ENCODE data around the gene DAB2IP.
"Not testable (repeated sequence)": the region's sequence is repeated elsewhere in the genome, so short reads cannot be mapped to it uniquely, and the experiment has no call there.

Gene DAB2IP

GRCh38 chr9:121627427-121627826 lies 24.0 kb upstream of the DAB2IP start:
- peak; percentile 0 for DNase-seq

GRCh38 chr9:121628401-121628800 lies 23.0 kb upstream of the DAB2IP start:
- DNase-seq = no peak

GRCh38 chr9:121631115-121631514 lies 20.3 kb upstream of the DAB2IP start:
- no peak for DNase-seq

GRCh38 chr9:121631978-121632418 lies 19.4 kb upstream of the DAB2IP start:
- DNase-seq = no peak

- no peak for DNase-seq
Measured at GRCh38 chr9:121633119-121633714, 18.2 kb upstream of the DAB2IP start.

GRCh38 chr9:121633736-121634135 lies 17.7 kb upstream of the DAB2IP start:
- no peak for DNase-seq

GRCh38 chr9:121634329-121635261 lies 16.8 kb upstream of the DAB2IP start:
- DNase-seq = no peak

GRCh38 chr9:121635300-121635876 lies 16.0 kb upstream of the DAB2IP start:
- no peak for DNase-seq

- peak; percentile 63 for DNase-seq
Measured at GRCh38 chr9:121636341-121636865, 15.0 kb upstream of the DAB2IP start.

- DNase-seq = no peak
Measured at GRCh38 chr9:121636978-121637712, 14.3 kb upstream of the DAB2IP start.

GRCh38 chr9:121637713-121638220 lies 13.7 kb upstream of the DAB2IP start:
- no peak for DNase-seq

- no peak for DNase-seq
Measured at GRCh38 chr9:121638399-121638798, 13.0 kb upstream of the DAB2IP start.

GRCh38 chr9:121638901-121639592 lies 12.4 kb upstream of the DAB2IP start:
- DNase-seq = no peak

- no peak for DNase-seq
Measured at GRCh38 chr9:121639619-121640018, 11.8 kb upstream of the DAB2IP start.

- peak; percentile 22 for DNase-seq
Measured at GRCh38 chr9:121640076-121640475, 11.4 kb upstream of the DAB2IP start.

- DNase-seq = no peak
Measured at GRCh38 chr9:121640491-121641223, 10.8 kb upstream of the DAB2IP start.

- no peak for DNase-seq
Measured at GRCh38 chr9:121641224-121641611, 10.2 kb upstream of the DAB2IP start.

GRCh38 chr9:121642758-121643157 lies 8.7 kb upstream of the DAB2IP start:
- no peak for DNase-seq

- DNase-seq = no peak
Measured at GRCh38 chr9:121643473-121643872, 8.0 kb upstream of the DAB2IP start.

- not testable (repeated sequence) for DNase-seq
Measured at GRCh38 chr9:121644040-121644439, 7.4 kb upstream of the DAB2IP start.

GRCh38 chr9:121645003-121645402 lies 6.4 kb upstream of the DAB2IP start:
- no peak for DNase-seq
